CD4-positive, alpha-beta T cell treated with Interleukin-17A for 1 hour (primary cell): ENCODE measurements around the gene PLEKHJ1.

Source experiments
- DNase-seq: peaks from one replicate; pipeline ENCODE4 v3.0.0-alpha.2; 2020

The PLEKHJ1 gene

DNA sequence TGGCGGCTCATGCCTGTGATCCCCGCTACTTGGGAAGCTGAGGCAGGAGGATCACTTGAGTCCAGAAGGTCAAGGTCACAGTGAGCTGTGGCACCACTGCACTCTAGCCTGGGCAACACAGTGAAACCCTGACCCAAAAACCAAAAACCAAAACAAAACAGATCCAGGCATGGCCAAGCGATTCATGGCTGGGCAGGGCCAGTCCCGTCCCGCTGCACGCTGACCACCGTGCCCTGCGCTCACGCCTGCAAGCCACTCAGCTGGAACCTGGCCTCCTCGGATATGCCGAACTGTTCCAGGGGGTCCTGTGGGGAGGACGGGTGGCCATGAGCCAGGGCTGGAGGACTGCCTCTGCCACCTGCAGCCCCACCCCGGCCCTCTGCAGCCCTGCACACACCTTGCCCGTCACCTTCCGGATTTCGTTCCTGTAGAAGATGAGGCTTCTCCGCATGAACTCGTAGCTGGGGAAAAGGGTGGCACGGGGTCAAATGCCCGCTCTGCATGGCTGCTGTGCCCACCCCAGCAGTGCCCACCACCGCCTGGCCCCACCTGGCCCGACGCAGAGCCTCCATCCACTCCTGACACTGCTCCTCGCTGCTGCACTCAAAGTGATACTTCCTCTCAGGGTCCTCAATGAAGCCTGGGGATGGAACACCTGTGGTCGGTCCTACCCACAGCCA lies 2.4 kb downstream of the PLEKHJ1 start:
- DNase-seq = no peak

GRCh38 chr19:2232286-2233151 lies 3.6 kb downstream of the PLEKHJ1 start:
- no peak for DNase-seq

GRCh38 chr19:2231621-2232221 lies 4.4 kb downstream of the PLEKHJ1 start:
- no peak for DNase-seq

DNA sequence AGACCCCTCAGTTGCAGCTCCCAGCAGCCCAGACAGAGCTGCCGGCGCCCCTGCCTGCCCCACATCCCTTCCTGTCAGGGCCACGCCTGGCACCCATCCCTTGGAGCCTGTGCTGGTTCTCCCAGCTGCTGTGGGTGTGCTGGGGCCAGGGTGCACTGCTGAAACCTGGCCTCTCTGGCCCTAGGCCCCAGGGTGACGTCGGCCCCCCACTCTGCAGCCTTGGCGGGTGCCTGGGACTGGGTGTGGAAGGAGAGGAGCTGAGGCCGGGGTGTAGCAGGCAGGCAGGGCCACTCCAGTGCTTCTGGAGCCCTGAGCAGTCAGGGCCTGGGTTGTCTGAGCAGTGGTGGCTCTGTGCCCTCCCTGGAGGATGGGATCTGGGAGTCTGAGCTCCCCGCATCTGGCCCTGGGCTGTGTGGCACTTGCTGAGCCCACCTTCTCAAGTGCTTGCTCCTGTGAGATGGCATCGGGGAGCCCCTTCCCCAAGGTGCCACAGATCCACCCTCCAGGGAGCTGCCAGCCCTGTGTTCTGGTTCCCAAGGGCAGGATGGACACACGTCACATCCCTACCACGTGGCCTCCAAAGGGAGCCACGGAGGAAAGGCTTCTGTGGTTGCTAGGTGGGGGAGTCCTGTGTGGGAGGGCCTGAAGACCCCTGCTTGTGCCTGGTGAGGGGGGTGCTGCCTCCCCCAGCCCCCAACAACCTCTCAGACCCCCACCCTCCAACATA lies 5.2 kb downstream of the PLEKHJ1 start:
- DNase-seq = no peak

GRCh38 chr19:2230033-2230531 lies 6.0 kb downstream of the PLEKHJ1 start:
- DNase-seq = no peak

DNA sequence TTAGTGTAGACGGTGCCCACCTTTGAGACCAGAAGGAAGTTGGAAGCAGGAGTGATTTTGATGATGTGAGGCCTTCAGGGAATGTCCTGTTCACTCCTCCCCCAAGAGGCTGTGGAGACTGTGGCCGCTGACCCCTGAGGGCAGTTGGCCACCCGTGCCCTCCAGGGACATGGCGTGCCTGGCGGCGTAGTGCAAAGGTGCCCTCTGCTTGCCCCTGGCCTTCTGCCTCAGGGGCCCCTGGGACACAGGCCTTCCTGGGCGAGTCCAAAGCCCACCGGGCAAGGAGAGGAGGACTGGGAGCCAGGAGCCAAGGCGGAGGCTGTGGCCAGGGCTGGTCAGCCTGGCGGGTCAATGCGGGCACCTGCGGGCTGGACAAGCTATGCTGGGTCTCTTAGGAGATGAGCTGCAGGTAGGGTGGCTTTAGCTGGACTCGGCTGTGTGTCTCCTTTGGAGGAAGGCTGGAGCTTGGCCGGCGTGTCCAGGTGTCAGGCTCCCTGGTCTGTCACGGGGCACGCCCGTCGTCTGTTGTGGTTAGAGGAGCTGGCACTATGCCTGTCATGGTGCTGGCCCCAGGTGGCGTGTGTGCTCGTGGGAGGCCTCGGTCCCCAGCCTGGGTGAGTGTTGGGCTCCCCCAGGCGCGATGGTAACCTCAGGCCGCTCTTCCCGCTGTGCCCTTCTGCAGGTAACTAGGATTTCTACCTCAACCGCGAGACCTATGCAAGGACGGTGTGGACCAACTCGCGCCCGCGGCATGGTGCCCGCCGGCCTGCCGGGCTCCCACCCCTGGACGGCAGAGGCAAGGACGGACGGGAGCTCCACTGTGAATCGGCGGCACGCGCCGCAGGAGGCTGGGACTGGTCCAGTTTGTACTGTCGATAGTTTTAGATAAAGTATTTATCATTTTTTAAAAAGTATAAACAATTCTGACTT lies 6.8 kb downstream of the PLEKHJ1 start:
- DNase-seq = no peak

DNA sequence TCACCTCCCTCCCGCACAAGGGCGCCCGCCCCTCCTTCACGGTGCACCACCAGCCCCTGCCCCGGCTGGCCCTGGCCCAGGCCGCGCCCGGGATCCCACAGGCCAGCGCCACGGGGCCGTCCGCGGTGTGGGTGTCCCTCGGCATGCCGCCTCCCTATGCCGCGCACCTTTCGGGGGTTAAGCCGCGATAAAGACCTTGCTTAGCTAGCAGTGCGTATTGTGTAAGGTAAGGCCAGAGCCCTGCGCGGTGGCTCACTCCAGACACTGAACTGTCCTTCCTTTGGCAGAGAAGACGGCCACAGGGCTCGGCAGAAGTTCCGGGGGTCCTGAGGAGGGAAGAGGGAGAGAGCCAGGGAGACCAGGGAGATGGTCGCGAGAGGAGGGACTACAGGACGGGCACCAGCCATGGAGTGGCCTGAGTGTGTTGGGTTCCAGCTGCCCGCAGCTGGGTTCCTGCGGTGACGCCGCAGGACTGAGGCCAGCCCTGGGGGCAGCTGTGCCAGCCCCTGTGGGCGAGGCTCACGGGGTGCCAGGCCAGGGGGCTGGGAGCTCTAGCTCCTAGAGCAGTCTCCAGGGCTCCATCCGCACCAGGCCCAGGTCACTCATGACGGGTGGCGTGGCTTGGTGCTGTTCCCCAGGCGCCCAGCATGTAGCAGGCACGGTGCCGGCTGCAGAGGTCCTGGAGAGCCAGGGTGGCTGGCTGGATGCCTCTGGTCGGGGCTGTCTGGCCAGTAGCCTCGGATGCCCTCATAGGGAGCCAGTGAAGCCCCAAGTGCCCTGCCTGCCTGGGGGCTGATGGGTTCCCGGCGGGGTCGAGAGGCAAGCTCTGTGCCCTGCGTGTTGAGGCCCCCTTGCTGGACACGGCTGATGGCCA lies 7.7 kb downstream of the PLEKHJ1 start:
- DNase-seq = no peak

DNA sequence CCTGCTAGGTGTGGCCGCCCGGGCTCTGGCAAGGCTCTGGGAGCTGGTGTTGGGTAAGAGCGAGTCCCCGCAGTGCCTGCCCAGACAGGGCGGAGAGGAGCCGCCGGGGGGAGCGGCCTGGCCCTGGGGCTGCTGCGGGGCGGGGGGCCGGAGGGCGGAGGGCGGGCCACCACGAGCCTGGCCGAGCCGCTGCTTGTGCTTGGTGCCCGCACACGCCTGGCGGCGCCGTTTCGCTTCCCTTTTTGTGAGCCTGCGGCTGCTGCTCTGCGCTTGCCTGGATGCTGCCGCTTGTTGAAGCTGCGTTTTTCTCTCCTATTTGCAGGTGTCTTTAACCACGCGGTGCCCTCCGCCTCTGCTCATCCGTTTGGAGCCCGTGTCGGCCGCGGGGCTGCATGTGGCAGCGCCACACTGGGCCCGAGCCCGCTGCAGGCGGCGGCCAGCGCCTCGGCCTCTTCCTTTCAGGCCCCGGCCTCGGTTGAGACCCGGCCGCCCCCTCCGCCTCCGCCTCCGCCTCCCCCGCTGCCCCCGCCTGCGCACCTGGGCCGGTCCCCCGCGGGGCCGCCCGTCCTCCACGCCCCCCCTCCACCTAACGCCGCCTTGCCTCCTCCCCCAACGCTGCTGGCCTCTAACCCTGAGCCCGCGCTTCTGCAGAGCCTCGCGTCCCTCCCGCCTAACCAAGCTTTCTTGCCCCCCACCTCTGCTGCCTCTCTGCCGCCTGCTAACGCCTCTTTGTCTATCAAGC lies 8.5 kb downstream of the PLEKHJ1 start:
- no peak for DNase-seq

DNA sequence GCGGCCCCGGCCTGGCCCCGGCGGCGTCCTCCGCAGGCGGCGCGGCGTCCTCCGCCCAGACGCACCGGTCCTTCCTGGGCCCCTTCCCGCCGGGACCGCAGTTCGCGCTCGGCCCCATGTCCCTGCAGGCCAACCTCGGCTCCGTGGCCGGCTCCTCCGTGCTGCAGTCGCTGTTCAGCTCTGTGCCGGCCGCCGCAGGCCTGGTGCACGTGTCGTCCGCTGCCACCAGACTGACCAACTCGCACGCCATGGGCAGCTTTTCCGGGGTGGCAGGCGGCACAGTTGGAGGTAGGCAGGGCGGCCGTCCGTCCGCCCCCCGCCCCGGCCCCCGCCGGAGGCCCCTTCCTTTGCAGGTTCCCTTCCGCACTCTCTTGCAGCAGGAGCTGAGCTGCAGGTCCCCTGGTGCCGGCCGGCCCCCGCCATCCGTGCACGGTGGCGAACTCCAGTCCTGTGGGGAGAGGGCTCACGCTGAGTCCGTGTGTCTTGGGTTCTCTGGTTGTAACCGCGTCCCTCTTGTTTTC lies 9.2 kb downstream of the PLEKHJ1 start:
- no peak for DNase-seq

DNA sequence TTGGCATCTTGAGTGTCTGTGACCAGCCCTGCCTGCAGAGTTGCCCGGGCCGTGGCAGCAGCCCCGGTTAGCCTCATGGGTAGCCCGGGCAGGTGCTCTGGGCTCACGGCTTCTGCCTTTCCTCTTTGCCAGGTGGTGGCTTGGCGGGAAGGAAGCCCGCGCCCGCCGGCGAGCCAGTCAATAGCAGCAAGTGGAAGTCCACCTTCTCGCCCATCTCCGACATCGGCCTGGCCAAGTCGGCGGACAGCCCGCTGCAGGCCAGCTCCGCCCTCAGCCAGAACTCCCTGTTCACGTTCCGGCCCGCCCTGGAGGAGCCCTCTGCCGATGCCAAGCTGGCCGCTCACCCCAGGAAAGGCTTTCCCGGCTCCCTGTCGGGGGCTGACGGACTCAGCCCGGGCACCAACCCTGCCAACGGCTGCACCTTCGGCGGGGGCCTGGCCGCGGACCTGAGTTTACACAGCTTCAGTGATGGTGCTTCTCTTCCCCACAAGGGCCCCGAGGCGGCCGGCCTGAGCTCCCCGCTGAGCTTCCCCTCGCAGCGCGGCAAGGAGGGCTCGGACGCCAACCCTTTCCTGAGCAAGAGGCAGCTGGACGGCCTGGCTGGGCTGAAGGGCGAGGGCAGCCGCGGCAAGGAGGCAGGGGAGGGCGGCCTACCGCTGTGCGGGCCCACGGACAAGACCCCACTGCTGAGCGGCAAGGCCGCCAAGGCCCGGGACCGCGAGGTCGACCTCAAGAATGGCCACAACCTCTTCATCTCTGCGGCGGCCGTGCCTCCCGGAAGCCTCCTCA lies 9.9 kb downstream of the PLEKHJ1 start:
- no peak for DNase-seq

- DNase-seq = no peak
Observed at GRCh38 chr19:2225415-2226050, 10.6 kb downstream of the PLEKHJ1 start.

- no peak for DNase-seq
Observed at GRCh38 chr19:2224754-2225349, 11.3 kb downstream of the PLEKHJ1 start.

DNA sequence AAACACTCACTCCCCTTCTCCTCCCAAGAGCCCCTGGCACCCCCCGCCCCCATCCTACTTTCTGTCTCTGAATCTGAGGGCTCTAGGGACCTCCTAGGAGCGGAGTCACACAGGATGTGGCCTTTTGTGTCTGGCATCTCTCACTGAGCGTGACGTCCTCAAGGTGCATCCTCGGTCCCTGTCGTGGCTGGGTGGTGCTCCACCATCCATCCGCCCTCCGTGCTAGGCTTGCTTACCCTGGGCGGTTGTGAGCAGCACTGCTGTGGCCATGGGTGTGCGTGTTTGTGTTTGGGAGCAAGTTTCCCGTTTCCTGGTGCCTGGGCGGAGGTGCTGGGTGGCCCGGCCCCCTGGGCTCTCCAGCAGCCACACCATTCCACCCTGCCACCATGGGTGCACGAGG lies 12.2 kb downstream of the PLEKHJ1 start:
- DNase-seq = peak; percentile 41

GRCh38 chr19:2223391-2223790 lies 12.7 kb downstream of the PLEKHJ1 start:
- no peak for DNase-seq

GRCh38 chr19:2221918-2222317 lies 14.2 kb downstream of the PLEKHJ1 start:
- no peak for DNase-seq

- no peak for DNase-seq
Observed at GRCh38 chr19:2221250-2221831, 14.8 kb downstream of the PLEKHJ1 start.

- no peak for DNase-seq
Observed at GRCh38 chr19:2219726-2220125, 16.4 kb downstream of the PLEKHJ1 start.

DNA sequence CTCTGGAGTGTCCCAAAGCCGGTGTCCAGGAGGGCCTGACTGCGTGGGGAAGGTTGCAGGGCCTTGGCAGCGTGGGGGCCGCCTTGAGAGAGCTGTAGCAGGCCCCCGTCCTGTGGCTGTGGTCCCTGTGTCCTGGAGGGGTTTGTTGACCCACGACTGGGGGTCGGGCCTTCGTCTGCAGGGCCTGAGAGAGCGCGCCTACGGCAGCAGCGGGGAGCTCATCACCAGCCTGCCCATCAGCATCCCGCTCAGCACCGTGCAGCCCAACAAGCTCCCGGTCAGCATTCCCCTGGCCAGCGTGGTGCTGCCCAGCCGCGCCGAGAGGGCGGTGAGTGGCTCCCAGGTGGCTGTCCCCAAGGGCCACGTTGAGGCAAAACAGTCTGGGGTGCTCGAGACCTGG lies 18.5 kb downstream of the PLEKHJ1 start:
- DNase-seq = no peak
